ENCODE measurements around the gene LILRA6. TPM values are rescaled to one million over a fixed set of nuclear protein-coding genes. Genes with fewer than 3 reads are reported as not detected.
A peak's percentile ranks its signal among the peaks of the same experiment; 100 is the strongest.

Gene LILRA6
- total and polyA plus RNA-seq, 2 of the 8 experiments (the other 6 are each of a cell fraction or from before 2014, with no cell fraction given): not detected

DNA sequence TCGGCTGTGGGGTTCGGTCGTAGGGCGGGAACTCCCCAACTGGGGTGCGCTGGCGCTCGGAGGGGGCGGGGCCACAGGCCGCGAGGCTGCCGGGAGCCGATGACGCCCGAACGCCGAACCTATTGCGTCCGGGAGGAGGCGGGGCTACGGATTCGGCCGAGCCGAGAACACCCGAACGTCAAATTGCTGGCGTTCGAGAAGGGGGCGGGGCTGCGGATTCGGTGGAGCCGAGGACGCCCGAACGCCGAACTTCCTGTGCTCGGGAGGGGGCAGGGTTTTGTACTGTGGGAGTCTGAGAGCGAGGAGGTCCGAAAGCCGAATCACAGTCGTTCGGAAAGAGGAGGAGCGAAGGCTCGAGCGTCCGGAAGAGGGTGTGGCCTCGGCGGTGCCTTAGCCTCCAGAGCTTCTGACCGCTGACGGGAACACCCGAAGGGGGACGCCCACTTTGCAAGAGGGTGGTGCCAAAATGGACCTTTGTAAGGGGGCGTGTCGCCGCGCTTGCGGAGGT lies 52.0 kb downstream of the LILRA6 start (continued):
- TF ChIP-seq, protein P1, sequence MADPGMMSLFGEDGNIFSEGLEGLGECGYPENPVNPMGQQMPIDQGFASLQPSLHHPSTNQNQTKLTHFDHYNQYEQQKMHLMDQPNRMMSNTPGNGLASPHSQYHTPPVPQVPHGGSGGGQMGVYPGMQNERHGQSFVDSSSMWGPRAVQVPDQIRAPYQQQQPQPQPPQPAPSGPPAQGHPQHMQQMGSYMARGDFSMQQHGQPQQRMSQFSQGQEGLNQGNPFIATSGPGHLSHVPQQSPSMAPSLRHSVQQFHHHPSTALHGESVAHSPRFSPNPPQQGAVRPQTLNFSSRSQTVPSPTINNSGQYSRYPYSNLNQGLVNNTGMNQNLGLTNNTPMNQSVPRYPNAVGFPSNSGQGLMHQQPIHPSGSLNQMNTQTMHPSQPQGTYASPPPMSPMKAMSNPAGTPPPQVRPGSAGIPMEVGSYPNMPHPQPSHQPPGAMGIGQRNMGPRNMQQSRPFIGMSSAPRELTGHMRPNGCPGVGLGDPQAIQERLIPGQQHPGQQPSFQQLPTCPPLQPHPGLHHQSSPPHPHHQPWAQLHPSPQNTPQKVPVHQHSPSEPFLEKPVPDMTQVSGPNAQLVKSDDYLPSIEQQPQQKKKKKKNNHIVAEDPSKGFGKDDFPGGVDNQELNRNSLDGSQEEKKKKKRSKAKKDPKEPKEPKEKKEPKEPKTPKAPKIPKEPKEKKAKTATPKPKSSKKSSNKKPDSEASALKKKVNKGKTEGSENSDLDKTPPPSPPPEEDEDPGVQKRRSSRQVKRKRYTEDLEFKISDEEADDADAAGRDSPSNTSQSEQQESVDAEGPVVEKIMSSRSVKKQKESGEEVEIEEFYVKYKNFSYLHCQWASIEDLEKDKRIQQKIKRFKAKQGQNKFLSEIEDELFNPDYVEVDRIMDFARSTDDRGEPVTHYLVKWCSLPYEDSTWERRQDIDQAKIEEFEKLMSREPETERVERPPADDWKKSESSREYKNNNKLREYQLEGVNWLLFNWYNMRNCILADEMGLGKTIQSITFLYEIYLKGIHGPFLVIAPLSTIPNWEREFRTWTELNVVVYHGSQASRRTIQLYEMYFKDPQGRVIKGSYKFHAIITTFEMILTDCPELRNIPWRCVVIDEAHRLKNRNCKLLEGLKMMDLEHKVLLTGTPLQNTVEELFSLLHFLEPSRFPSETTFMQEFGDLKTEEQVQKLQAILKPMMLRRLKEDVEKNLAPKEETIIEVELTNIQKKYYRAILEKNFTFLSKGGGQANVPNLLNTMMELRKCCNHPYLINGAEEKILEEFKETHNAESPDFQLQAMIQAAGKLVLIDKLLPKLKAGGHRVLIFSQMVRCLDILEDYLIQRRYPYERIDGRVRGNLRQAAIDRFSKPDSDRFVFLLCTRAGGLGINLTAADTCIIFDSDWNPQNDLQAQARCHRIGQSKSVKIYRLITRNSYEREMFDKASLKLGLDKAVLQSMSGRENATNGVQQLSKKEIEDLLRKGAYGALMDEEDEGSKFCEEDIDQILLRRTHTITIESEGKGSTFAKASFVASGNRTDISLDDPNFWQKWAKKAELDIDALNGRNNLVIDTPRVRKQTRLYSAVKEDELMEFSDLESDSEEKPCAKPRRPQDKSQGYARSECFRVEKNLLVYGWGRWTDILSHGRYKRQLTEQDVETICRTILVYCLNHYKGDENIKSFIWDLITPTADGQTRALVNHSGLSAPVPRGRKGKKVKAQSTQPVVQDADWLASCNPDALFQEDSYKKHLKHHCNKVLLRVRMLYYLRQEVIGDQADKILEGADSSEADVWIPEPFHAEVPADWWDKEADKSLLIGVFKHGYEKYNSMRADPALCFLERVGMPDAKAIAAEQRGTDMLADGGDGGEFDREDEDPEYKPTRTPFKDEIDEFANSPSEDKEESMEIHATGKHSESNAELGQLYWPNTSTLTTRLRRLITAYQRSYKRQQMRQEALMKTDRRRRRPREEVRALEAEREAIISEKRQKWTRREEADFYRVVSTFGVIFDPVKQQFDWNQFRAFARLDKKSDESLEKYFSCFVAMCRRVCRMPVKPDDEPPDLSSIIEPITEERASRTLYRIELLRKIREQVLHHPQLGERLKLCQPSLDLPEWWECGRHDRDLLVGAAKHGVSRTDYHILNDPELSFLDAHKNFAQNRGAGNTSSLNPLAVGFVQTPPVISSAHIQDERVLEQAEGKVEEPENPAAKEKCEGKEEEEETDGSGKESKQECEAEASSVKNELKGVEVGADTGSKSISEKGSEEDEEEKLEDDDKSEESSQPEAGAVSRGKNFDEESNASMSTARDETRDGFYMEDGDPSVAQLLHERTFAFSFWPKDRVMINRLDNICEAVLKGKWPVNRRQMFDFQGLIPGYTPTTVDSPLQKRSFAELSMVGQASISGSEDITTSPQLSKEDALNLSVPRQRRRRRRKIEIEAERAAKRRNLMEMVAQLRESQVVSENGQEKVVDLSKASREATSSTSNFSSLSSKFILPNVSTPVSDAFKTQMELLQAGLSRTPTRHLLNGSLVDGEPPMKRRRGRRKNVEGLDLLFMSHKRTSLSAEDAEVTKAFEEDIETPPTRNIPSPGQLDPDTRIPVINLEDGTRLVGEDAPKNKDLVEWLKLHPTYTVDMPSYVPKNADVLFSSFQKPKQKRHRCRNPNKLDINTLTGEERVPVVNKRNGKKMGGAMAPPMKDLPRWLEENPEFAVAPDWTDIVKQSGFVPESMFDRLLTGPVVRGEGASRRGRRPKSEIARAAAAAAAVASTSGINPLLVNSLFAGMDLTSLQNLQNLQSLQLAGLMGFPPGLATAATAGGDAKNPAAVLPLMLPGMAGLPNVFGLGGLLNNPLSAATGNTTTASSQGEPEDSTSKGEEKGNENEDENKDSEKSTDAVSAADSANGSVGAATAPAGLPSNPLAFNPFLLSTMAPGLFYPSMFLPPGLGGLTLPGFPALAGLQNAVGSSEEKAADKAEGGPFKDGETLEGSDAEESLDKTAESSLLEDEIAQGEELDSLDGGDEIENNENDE (IDR thresholded peaks at IDR 0.05; ENCODE audit: insufficient replicate concordance, low read length): no peak
- no peak for TF ChIP-seq HDAC6 (IDR thresholded peaks at IDR 0.05; ENCODE audit: low read depth, low read length)
- TF ChIP-seq POLR2A (IDR thresholded peaks at IDR 0.05; ENCODE audit: control extremely low read depth in 1 of 2, low read depth in 2 of 2, low read length in 2 of 2): peak in 1 of 2 experiments; percentile 62; a peak in 2 of 3 replicates
- no peak for TF ChIP-seq RNF2 (IDR thresholded peaks at IDR 0.05; ENCODE audit: borderline replicate concordance, low read depth, low read length, missing control alignments, poor library complexity, severe bottlenecking)
- peak; percentile 4; the same call in 1 of the 2 replicates for TF ChIP-seq SP1 (IDR thresholded peaks at IDR 0.05; ENCODE audit: low read depth, low read length)
- TF ChIP-seq CHD1 (IDR thresholded peaks at IDR 0.05; ENCODE audit: low read depth, low read length): no peak
- TF ChIP-seq SP4 (IDR thresholded peaks at IDR 0.05; ENCODE audit: low read length): peak; percentile 8; the same call in 1 of the 2 replicates
- TF ChIP-seq, protein P2, sequence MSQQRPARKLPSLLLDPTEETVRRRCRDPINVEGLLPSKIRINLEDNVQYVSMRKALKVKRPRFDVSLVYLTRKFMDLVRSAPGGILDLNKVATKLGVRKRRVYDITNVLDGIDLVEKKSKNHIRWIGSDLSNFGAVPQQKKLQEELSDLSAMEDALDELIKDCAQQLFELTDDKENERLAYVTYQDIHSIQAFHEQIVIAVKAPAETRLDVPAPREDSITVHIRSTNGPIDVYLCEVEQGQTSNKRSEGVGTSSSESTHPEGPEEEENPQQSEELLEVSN (IDR thresholded peaks at IDR 0.05): 0 out of 2 replicates have a peak, but pooled peaks have one; percentile 4
